NCI-H460 (cell line): ENCODE data around the gene PCYOX1L. TPM values are rescaled to one million over a fixed set of nuclear protein-coding genes. Genes with fewer than 3 reads are reported as not detected.

ENCODE experiments used
- DNase-seq: peaks from one replicate; pipeline ENCODE4 v3.0.0-alpha.2; 2016; ENCODE audit warnings: low read depth; ENCODE audit errors: extremely low read depth
- total RNA-seq: library from RNA; depleted of rRNA; stranded (reverse); fragments of >200 nt; shearing (Covaris generic); gene quantifications from 2 replicates; pipeline ENCODE4 v1.2.3, GENCODE V29; 2014

Gene PCYOX1L
- total RNA-seq, 1 experiment from 2014 or later, result 10.5 TPM

GRCh38 chr5:149366169-149366729, 8.4 kb downstream of the PCYOX1L start:
- DNase-seq, result no peak

GRCh38 chr5:149367249-149367971, 9.6 kb downstream of the PCYOX1L start:
- peak; percentile 76 for DNase-seq

- DNase-seq, result no peak
Observed at GRCh38 chr5:149367972-149368645, 10.3 kb downstream of the PCYOX1L start.

- no peak for DNase-seq
Observed at GRCh38 chr5:149370878-149371277, 13.0 kb downstream of the PCYOX1L start.

GRCh38 chr5:149371296-149371962, 13.6 kb downstream of the PCYOX1L start:
- peak; percentile 69 for DNase-seq

- no peak for DNase-seq
Observed at GRCh38 chr5:149372076-149372795, 14.4 kb downstream of the PCYOX1L start.

- DNase-seq, result no peak
Observed at GRCh38 chr5:149372932-149373331, 15.1 kb downstream of the PCYOX1L start.

GRCh38 chr5:149374303-149374702, 16.5 kb downstream of the PCYOX1L start:
- DNase-seq, result no peak

- no peak for DNase-seq
Observed at GRCh38 chr5:149374801-149375200, 17.0 kb downstream of the PCYOX1L start.

GRCh38 chr5:149375434-149375833, 17.6 kb downstream of the PCYOX1L start:
- no peak for DNase-seq

- DNase-seq, result no peak
Observed at GRCh38 chr5:149376104-149376503, 18.3 kb downstream of the PCYOX1L start.

- no peak for DNase-seq
Observed at GRCh38 chr5:149376711-149377447, 19.0 kb downstream of the PCYOX1L start.

GRCh38 chr5:149378241-149378820, 20.5 kb downstream of the PCYOX1L start:
- DNase-seq, result no peak

GRCh38 chr5:149379177-149379761, 21.4 kb downstream of the PCYOX1L start, which contains the start of gene IL17B:
Gene IL17B (minus strand): TSS chr5:149379292. CDS start chr5:149379225, 67 bp downstream.
- no peak for DNase-seq

GRCh38 chr5:149379818-149380374, 22.1 kb downstream of the PCYOX1L start:
- DNase-seq, result no peak

GRCh38 chr5:149380466-149381121, 22.7 kb downstream of the PCYOX1L start:
- DNase-seq, result no peak

- no peak for DNase-seq
Observed at GRCh38 chr5:149381261-149381985, 23.6 kb downstream of the PCYOX1L start.

- DNase-seq, result peak; percentile 65
Observed at GRCh38 chr5:149381986-149382338, 24.1 kb downstream of the PCYOX1L start.
